ENCODE measurements around the gene IBA57. TPM values are rescaled to one million over a fixed set of nuclear protein-coding genes. Genes with fewer than 3 reads are reported as not detected.

Gene IBA57
- total RNA-seq, 2 donors from 2014 or later, result 6.6 to 8.8 TPM

GRCh38 chr1:228205526-228206436 is 40.2 kb downstream of the IBA57 start:
- Mint-ChIP-seq H3K27ac (no peak overlapping the region), H3K4me3 (no peak overlapping the region), H3K36me3 (ENCODE audit: low read depth) (no peaks in the 10 kb centered on the region), H3K4me1 (no peaks in the 10 kb centered on the region), H3K9me3 (no peaks in the 10 kb centered on the region), H3K27me3 (no peaks in the 10 kb centered on the region)
- ATAC-seq (replicated peaks), result no peak

DNA sequence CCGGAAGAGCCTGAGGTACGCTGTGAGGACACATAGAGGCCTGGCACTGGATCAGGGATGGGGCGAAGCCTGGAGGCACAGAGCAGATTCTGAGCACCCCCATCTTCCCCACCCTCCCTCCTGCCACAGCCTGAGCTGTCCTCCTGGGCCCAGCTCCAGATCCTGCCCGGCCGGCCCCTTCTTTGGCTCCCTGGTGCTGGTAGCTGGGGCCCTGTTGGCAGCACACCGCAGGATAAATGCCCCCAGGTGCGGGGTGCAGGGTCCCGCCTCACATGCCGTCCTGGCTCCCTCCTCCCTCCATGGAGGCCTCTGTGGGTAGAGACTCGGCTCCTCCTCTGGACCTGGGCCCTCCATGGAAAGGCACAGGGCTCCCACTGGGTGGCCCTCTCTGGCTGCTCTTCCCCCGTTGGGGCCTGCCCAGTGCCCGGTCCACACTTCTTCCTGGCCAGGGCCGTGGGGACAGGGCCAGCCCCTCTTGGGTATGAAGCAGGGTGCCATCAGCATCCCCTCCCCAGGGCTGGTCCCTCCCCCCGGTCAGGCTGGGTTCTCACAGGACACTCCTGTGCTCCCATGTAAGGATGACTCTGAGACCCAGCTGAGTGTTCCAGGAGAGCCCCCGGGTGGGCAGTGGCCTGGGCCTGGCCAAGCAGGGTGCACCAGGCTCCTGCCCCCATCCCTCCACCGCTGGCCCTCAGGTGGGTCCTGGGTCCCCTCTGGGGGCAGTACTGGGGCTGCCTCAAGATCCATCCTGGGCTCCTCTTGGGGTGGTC is 41.2 kb downstream of the IBA57 start:
- Mint-ChIP-seq H3K27ac (no peak overlapping the region), H3K27me3 (no peaks in the 10 kb centered on the region), H3K9me3 (no peaks in the 10 kb centered on the region), H3K36me3 (ENCODE audit: low read depth) (no peaks in the 10 kb centered on the region), H3K4me3 (no peak overlapping the region), H3K4me1 (no peaks in the 10 kb centered on the region)
- ATAC-seq (replicated peaks), result peak; percentile 17

- Mint-ChIP-seq H3K36me3 (ENCODE audit: low read depth) (no peaks in the 10 kb centered on the region), H3K9me3 (no peaks in the 10 kb centered on the region), H3K4me1 (no peaks in the 10 kb centered on the region), H3K4me3 (no peak overlapping the region), H3K27me3 (no peaks in the 10 kb centered on the region), H3K27ac (no peak overlapping the region)
- no peak for ATAC-seq (replicated peaks)
Observed at GRCh38 chr1:228207381-228207810, 41.8 kb downstream of the IBA57 start.

GRCh38 chr1:228207851-228208821 is 42.5 kb downstream of the IBA57 start, which contains the start of gene OBSCN:
OBSCN (plus strand) TSS chr1:228208044; CDS start chr1:228211784, 3,740 bp downstream.
- no peak within 1 kb of the TSS for H3K27ac Mint-ChIP-seq
- H3K36me3 Mint-ChIP-seq (ENCODE audit: low read depth), result no peaks in the 10 kb centered on the region
- H3K4me1 Mint-ChIP-seq, result no peaks in the 10 kb centered on the region
- H3K27me3 Mint-ChIP-seq, result no peaks in the 10 kb centered on the region
- H3K9me3 Mint-ChIP-seq, result no peaks in the 10 kb centered on the region
- no peak for ATAC-seq (replicated peaks)
- H3K4me3 Mint-ChIP-seq, result no peak within 1 kb of the TSS

DNA sequence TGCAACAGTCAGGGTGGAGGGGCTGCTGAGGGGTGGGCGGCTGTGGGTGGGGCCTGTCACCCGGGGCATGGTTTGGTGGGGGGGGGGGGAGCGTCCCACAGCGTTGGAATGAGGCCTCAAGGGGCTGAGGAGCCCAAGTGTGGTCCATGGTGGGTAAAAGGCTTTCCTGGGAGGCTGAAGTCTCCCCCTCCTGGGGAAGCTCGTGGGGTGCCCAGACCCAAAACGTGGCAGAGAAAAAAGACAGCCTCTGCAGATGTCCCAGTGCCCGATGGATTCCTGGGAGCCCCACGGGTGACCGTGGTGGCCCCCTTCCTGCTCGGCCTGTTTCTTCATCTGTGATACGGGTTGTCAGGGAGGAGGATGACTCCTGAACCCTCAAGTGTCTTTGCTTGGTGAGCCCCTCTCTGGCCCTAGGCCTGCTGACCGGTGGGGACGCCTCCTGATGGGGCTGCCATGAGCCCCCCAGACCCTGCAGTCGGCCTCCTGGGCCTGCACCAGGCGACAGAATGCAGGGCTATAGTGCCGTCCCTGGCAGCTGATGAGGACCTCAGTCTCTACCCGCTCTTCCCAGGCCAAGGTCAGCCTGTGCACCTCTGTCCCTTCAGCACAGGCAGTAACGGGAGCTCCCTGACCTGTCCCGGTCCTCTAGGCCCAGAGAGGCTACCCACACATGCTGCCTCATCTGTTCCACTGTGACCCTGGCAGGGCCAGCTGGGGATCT is 43.4 kb downstream of the IBA57 start:
- ATAC-seq (replicated peaks), result no peak
- Mint-ChIP-seq H3K36me3 (ENCODE audit: low read depth) (no peaks in the 10 kb centered on the region), H3K27ac (no peak overlapping the region), H3K4me1 (no peaks in the 10 kb centered on the region), H3K27me3 (no peaks in the 10 kb centered on the region), H3K4me3 (no peak overlapping the region), H3K9me3 (no peaks in the 10 kb centered on the region)

DNA sequence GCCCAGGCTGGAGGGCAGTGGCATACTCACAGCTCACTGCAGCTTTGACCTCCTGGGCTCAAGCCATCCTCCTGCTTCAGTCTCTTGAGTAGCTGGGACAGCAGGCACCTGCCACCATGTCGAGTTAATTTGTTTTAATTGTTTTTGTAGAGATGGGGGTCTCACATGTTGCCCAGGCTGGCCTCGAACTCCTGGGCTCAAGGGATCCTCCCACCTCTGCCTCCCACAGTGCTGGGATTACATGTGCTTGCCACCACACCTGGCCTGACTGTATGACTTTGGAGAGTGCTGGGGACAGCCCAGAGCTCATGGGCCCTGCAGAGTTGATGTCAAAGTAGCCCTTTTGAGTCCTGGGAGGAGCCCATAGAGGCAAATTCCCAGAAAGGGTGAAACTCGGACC is 44.1 kb downstream of the IBA57 start:
- no peaks in the 10 kb centered on the region for H3K27me3 Mint-ChIP-seq
- H3K36me3 Mint-ChIP-seq (ENCODE audit: low read depth), result no peaks in the 10 kb centered on the region
- ATAC-seq (replicated peaks), result no peak

DNA sequence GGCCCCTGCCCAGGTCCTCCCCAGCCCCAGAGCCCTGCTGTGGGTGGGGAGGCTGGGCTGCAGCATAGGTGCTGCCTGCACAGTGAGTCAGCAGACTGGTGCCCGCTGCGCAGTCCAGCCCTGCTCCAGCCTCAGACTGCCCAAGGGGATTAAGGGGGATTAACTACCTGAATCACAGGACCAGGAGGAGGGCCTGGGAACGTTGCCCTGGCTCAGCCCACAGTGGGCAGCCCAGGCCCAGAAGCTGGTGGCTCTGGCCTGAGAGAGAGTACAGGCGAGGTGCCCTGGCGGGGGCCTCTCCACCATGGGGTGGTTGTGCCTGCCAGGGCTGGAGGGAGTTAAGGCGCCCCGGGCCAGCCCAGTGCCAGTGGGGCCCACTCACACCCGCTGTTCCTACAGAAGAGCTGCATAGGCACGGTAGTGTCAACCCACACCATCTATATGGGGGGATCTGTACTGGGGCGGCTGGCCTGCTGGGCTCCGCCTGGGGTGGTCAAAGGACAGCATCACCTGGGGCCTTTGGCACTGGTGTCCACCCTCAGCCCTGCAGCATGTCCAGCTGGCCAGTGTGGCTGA is 44.6 kb downstream of the IBA57 start:
- H3K4me1 Mint-ChIP-seq, result no peaks in the 10 kb centered on the region
- H3K9me3 Mint-ChIP-seq, result no peaks in the 10 kb centered on the region
- no peak overlapping the region for H3K27ac Mint-ChIP-seq
- no peak overlapping the region for H3K4me3 Mint-ChIP-seq
- no peak for ATAC-seq (replicated peaks)
- no peaks in the 10 kb centered on the region for H3K36me3 Mint-ChIP-seq (ENCODE audit: low read depth)
- no peaks in the 10 kb centered on the region for H3K27me3 Mint-ChIP-seq

More for the DNA sequence above, 44.1 kb downstream of the IBA57 start:
- Mint-ChIP-seq H3K4me1 (no peaks in the 10 kb centered on the region), H3K9me3 (no peaks in the 10 kb centered on the region), H3K4me3 (no peak overlapping the region), H3K27ac (no peak overlapping the region)

DNA sequence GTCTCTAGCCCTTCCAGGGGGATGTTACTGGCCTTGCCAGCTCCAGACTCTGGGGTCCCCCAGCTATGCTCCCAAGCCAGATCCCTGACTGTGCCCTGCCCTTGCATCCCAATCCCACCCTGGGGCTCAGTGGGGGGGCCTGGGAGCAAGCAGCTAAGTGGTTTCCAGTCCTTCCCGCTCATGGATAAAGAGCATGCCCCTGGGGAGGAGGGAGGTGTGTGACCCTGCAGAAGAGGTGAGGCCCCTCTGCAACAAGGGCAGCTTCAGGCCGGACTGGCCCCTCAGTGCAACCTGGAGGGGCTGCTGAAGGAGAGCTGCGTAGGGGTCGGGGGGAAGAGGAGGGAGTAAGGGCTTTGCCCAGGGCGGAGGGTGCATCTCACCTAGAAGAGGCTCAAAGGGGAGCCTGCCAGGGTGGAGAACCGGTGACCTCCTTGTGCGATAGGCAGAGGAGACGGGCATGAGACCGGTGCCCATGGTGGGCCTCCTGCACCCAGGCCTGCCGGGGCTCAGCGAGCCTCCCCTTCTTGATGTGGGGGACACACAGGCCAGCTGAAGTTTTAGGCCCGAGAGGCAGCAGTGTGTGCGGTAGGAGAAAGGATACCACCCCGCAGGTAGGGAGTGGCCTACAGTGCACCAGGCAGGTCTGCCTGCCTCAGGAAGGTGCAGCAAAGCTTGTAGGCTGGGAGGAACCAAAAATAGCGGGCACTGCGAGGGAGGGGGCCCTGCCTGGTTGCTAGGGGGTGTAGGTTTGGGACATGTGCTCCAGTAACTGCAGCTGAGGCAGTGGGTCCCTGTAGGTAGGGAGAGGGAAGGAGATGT is 45.3 kb downstream of the IBA57 start:
- no peaks in the 10 kb centered on the region for H3K36me3 Mint-ChIP-seq (ENCODE audit: low read depth)
- no peaks in the 10 kb centered on the region for H3K9me3 Mint-ChIP-seq
- peaks cover 1% of the 10 kb centered on the region for H3K4me1 Mint-ChIP-seq
- ATAC-seq (replicated peaks), result no peak
- H3K4me3 Mint-ChIP-seq, result peak overlapping the region; percentile 37
- H3K27ac Mint-ChIP-seq, result no peak overlapping the region
- no peaks in the 10 kb centered on the region for H3K27me3 Mint-ChIP-seq

- peaks cover 5% of the 10 kb centered on the region for H3K4me1 Mint-ChIP-seq
- H3K36me3 Mint-ChIP-seq (ENCODE audit: low read depth), result no peaks in the 10 kb centered on the region
- no peaks in the 10 kb centered on the region for H3K9me3 Mint-ChIP-seq
- peak overlapping the region; percentile 37 for H3K4me3 Mint-ChIP-seq
- no peak for ATAC-seq (replicated peaks)
- no peak overlapping the region for H3K27ac Mint-ChIP-seq
- no peaks in the 10 kb centered on the region for H3K27me3 Mint-ChIP-seq
Observed at GRCh38 chr1:228211531-228212414, 46.2 kb downstream of the IBA57 start.

DNA sequence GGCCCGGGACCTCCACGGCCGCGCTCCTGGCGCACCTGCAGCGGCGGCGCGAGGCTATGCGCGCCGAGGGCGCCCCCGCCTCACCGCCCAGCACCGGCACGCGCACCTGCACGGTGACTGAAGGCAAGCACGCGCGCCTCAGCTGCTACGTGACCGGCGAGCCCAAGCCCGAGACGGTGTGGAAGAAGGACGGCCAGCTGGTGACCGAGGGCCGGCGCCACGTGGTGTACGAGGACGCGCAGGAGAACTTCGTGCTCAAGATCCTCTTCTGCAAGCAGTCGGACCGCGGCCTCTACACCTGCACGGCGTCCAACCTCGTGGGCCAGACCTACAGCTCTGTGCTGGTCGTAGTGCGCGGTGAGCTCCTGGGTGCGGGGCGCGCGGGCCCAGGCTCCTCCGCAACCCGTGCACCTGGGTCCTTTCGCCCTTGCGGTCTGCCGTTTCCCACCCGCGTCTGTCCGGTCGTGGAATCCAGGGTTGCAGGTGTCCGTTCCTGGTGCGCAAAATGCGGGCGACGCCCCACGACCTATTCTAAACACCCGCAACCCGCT is 46.9 kb downstream of the IBA57 start:
- Mint-ChIP-seq H3K4me1 (peaks cover 5% of the 10 kb centered on the region), H3K9me3 (no peaks in the 10 kb centered on the region), H3K4me3 (peak overlapping the region; percentile 83), H3K36me3 (ENCODE audit: low read depth) (no peaks in the 10 kb centered on the region), H3K27me3 (no peaks in the 10 kb centered on the region), H3K27ac (no peak overlapping the region)
- ATAC-seq (replicated peaks), result no peak

- Mint-ChIP-seq H3K36me3 (ENCODE audit: low read depth) (no peaks in the 10 kb centered on the region), H3K27ac (peak overlapping the region; percentile 61), H3K4me3 (peak overlapping the region; percentile 83), H3K4me1 (peaks cover 5% of the 10 kb centered on the region), H3K27me3 (no peaks in the 10 kb centered on the region), H3K9me3 (no peaks in the 10 kb centered on the region)
- peak; percentile 94 for ATAC-seq (replicated peaks)
Observed at GRCh38 chr1:228212966-228213844, 47.6 kb downstream of the IBA57 start.
